HG03196 (cell line): ENCODE measurements around the gene IL1B.

Source experiments
- ATAC-seq: cut with Tn5 transposase; IDR thresholded peaks from one replicate; pipeline ENCODE4 v1.9.1; 2021; ENCODE audit not compliant: unreplicated experiment

Gene IL1B

DNA sequence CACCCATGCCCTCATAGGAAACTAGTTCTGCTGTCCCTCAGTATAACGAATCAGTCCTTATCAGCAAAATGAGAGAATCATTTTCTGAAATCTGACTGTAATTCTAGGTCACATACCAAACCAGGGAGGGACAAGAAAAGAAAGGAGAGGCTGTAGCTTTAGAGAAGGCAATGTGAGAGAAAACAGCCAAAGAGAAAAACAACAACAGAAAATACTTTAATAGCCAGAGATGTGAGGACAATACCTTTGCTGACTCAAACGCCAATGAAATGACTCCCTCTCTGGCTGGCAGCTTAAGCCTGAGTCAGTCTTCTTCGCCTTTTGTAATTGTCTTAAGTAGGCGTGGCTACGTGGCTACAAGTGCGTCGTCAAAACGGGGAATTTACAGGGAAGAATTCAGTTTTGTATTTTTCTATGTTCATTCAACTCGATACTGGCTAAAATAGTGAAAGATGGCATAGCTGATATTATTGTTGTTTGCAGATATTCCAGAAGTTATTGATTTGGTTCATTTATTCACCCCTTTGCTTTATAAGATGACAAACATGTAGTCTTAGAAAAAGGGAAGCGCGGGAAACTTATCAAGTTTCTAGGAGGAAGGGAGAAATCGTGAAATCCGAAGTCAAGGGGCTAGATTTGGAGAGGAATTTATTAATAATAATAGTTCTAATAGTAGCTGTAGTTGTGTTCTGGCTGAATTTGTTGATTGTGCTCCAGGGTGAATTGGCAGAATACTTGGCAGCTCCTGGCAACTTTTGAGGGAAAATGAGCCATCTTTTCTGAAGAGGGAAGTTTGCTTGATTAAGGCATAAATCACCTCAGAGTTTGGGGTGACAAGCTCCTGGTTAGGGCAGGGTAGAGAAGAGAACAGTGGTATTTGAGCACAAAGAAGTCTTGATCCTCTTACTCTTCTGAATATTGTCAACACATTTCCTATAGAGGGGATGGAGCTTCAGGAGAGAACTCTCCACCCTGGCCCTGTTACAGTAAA is 52.1 kb downstream of the IL1B start, which contains the start of gene IL1A:
TSS of gene IL1A (minus strand) at position 295 of the 991 bp plus-strand sequence. CDS start 723 bp downstream, outside the sequence.
- ATAC-seq: no peak

DNA sequence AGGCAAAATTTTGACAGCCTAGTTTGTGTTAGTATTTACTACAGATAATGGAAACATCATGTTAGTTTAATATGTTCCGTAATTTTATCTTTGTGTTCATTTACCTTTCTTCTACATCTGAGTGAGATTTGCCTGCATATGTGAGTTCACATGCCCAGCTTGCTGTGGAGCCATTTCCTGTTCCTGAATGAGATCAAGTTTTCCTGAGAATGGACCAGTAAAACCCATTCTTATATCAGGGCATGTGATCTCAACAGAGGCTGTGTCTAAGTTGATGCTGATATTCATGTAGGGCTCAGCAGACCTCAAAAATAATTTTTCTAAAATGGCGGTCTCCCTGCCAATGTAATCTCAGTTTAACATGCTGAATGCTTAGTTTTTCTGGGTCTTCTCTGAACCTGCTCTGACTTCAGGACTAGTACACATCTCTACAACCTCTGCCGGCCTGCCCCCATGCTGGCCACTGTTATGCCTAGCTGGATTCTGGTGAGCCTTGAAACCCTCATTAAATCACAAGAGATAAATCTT is 53.3 kb downstream of the IL1B start:
- no peak for ATAC-seq

DNA sequence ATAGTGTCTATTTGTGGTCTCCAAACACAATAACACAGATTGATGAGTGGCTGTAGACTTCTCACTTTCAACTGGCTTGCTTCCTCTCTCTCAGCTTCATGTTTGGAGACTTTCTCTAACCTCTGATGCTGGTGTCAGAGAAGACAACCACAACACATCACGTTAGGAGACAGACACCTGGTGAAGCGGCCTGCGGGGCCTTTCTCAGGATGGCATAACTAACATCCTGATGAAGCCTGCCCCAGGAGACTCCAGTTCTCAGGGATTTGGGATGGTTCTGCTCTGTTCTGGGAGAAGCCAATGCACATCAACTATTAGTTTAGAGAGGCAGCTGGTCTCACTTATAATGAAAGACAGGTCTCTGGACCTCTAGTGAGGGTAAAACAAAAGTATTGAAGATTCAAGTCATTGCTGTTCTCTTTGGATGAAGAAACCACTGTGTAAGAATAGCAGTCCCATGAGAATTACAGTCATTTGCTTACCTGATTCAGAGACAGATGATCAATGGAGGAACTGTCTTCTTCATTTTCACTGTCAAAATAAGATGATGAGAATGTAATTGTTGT is 54.3 kb downstream of the IL1B start:
- peak; percentile 72 for ATAC-seq
